Adrenal gland (tissue), 5 donors: ENCODE data around the gene SPP1.

Experiments
- CTCF ChIP-seq, 6 experiments: fragments of 450-650 bp in 4 of 6; fragments of 200-600 bp in 2 of 6; sonication (generic) in 1 of 6; IDR thresholded peaks; 1 replicate in 5 of 6; 2 replicates in 1 of 6; pipeline versions ENCODE4 v1.5.1 to v1.8.0; 2016 to 2021; ENCODE audit warnings: antibody characterized with exemption in 6 of 6, mild to moderate bottlenecking in 2 of 6, moderate library complexity in 1 of 6
- POLR2A ChIP-seq, 2 donors: fragments of 450-650 bp; IDR thresholded peaks; one replicate each; pipeline ENCODE4 v1.6.1; 2017; ENCODE audit warnings: antibody characterized with exemption in 2 of 2, mild to moderate bottlenecking in 2 of 2, moderate library complexity in 1 of 2
- donor health status: DM: no; HTN: no; CAD: no.

- TF ChIP-seq CTCF (IDR thresholded peaks at IDR 0.05) (no peak), POLR2A (IDR thresholded peaks at IDR 0.05) (no peak)
Observed at GRCh38 chr4:87983996-87984395, 8.5 kb downstream of the SPP1 start.
